GM10248 (cell line): ENCODE measurements around the gene C2orf49.
A peak's percentile ranks its signal among the peaks of the same experiment; 100 is the strongest.

ENCODE experiments used
- CTCF ChIA-PET: fragments of 300-600 bp; sonication (Branson Sonifier 250); formaldehyde crosslinking; extraction: SDS; loops from one replicate; lab custom pipeline; 2021; ENCODE audit warnings: antibody characterized with exemption; lab: Yijun Ruan, JAX
- POLR2A ChIA-PET: fragments of 350-650 bp; sonication (Branson Sonifier 250); formaldehyde crosslinking; extraction: SDS; loops from one replicate; lab custom pipeline; 2020; ENCODE audit warnings: antibody characterized with exemption; lab: Yijun Ruan, JAX
- DNase-seq: peaks from one replicate; pipeline ENCODE4 v3.0.0; 2012; ENCODE audit errors: extremely low spot score
- TF ChIP-seq, protein P1 (sequence below): IDR thresholded peaks from 2 replicates; pipeline ENCODE4 v1.5.1; 2012; ENCODE audit warnings: mild to moderate bottlenecking, low read depth; ENCODE audit errors: extremely low read depth, missing control alignments, control extremely low read depth

C2orf49 gene

DNA sequence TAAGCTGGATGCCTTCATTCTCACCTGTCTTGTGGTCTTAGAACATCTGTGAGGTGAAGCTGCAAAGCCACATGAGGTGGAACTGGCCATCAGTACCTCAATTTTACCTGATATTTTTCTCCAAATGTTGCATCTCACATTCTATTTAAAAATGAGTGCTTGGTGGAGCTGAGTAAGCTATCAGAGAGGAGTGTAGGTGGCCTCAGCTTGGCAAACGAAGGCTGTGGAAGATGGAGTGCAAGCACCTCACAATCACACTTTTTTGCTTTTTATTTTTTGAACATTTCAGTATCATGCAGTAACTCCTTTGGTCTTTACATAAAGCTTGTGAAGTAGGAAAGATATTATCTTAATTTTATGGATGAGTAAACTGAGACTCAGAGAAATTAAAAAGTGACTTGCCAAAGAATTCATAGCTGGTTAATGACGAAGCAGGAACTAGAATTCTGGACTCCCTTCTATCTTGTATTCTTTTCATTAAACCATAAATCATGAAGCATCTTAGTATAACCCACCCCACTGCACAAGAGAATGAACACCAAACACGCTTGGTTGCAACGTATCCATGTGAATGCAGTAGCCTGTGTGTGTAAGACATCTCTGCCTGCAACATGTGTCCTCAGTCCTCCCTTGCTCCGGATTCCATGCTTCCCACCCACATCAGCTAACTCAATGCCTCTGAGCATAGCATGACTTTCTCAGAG lies 27.2 kb downstream of the C2orf49 start:
- no peak for DNase-seq
- ChIA-PET POLR2A (no interaction called here), CTCF (interaction anchor here (1.2 to 2.5 kb wide), 5 partner anchors 15 to 157 kb away, joined by 3 to 10 read pairs (median 4); no protein-coding TSS in a partner anchor)
- TF ChIP-seq, protein P1, sequence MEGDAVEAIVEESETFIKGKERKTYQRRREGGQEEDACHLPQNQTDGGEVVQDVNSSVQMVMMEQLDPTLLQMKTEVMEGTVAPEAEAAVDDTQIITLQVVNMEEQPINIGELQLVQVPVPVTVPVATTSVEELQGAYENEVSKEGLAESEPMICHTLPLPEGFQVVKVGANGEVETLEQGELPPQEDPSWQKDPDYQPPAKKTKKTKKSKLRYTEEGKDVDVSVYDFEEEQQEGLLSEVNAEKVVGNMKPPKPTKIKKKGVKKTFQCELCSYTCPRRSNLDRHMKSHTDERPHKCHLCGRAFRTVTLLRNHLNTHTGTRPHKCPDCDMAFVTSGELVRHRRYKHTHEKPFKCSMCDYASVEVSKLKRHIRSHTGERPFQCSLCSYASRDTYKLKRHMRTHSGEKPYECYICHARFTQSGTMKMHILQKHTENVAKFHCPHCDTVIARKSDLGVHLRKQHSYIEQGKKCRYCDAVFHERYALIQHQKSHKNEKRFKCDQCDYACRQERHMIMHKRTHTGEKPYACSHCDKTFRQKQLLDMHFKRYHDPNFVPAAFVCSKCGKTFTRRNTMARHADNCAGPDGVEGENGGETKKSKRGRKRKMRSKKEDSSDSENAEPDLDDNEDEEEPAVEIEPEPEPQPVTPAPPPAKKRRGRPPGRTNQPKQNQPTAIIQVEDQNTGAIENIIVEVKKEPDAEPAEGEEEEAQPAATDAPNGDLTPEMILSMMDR = no peak

DNA sequence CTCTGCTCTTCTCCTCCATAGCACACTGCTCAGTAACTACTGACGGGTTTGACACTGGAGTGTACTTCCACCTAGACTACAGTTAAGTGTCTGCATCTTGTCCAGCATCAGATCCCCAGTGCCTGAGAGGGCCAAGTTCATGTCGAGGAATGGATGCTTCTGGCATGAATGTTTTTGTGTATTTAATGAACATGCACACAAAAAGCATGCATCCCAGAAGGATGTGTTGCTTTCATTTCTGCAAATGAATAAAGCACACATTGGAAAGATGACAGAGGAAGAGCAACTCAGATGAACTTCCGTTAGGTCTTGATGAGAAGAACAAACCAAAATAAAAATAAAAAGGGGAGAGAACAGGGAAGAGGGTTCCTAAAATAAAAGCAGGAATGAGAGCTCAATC lies 27.9 kb downstream of the C2orf49 start:
- TF ChIP-seq, protein P1 = no peak
- ChIA-PET CTCF (interaction anchor here (1.3 to 4.5 kb wide), 4 partner anchors 19 to 181 kb away, joined by 3 to 20 read pairs (median 8); no protein-coding TSS in a partner anchor), POLR2A (no interaction called here)
- DNase-seq = no peak

DNA sequence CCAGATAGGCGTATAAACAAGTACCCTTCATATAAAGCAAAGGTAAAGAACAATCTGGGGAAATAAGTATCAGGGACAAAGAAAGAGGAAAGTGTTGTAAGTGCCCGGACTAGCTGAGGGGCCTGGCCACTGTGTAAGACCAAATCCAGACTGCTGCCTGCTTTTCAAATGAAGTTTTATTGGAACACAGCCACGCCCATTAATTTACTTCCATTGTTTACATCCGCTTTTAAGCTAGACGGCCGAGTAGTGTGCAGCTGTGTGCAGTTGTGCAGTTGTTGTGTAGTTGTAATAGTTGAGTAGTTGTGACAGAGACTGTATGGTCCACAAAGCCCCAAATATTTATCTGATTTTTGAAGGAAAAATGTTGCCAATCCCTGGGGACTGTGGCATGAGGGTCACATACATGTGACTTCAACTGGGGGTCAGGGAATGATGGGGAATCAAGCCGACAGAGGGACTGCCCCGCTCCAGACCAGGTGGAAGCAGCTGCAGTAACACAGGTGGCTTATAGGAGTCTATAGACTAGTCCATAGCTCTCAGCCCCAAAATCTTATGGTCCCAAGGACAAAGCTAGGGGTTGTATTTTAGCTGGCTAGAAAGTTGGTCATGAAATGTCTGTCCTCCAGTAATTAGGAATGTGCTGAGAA lies 31.5 kb downstream of the C2orf49 start:
- ChIA-PET CTCF (interaction anchor here (0.7 to 4.5 kb wide), 23 partner anchors 9 to 351 kb away, joined by 3 to 56 read pairs (median 4); no protein-coding TSS in a partner anchor), POLR2A (no interaction called here)
- DNase-seq = no peak
- TF ChIP-seq, protein P1 = no peak

DNA sequence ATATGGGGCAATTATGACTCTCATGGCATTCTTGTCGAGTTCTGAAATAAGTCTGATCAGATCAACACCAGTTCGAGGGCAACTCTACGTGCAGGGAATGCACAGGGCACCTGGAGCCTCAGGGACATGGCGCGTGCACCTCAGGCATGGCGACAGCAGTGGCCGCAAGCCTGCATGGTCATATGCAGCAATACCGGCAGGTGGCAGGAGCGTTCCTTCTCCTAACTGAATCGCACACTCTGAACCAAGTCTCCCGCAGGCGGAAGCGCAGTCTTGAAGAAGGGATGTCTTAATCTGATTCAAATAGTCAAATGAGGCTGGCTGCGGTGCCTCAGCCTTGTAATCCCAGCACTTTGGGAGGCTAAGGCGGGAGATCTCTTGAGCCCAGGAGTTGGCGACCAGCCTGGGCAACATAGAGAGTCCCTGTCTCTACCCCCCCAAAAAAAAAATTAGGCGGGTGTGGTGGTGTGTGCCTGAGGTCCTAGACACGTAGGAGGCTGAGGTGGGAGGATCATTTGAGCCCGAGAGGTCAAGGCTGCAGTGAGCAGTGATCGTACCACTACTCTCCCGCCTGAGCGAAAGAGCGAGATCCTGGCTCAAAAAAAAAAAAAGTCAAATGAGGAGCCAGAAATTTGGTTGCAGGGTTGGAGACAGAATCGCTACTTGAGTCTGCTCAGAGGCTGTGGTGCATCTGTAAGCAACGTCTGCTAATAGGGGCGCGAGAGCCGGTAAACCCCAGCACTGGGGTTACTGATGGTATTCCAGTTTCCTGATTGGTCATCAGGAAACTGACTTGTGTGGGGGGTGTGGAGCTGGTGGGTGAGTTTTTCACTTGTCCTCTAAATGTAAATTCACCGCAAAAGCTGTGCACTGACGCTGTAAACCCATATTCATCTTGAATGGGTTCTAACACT lies 32.7 kb downstream of the C2orf49 start:
- ChIA-PET CTCF (interaction anchor here (0.7 to 4.5 kb wide), 24 partner anchors 8 to 350 kb away, joined by 3 to 56 read pairs (median 4); no protein-coding TSS in a partner anchor), POLR2A (no interaction called here)
- peak; percentile 81 for DNase-seq
- TF ChIP-seq, protein P1 = peak; percentile 95

DNA sequence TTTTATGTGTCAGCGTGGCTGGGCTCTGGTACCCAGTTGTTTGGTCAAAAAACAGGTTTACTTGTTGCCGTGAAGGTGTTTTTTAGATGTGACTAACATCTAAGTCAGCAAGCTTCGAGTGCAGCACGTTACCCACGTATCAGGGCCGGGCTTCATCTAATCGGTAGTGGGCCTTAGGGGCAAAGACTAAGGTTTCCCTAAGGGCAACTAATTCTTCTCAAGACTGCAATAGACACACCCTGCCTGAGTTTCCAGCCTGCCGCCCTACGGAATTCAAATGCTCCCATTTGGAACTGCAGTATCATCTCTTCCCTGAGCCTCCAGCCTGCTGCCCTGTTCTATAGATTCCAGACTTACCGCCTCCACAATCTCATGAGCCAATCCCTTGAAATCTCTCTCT lies 33.8 kb downstream of the C2orf49 start:
- ChIA-PET CTCF (interaction anchor here (1.0 to 2.7 kb wide), 3 partner anchors 149 to 176 kb away, joined by 5 to 27 read pairs (median 7); no protein-coding TSS in a partner anchor), POLR2A (no interaction called here)
- no peak for DNase-seq
- TF ChIP-seq, protein P1 = no peak
